Measurements from ENCODE around the gene CEP68.

CEP68 gene

DNA sequence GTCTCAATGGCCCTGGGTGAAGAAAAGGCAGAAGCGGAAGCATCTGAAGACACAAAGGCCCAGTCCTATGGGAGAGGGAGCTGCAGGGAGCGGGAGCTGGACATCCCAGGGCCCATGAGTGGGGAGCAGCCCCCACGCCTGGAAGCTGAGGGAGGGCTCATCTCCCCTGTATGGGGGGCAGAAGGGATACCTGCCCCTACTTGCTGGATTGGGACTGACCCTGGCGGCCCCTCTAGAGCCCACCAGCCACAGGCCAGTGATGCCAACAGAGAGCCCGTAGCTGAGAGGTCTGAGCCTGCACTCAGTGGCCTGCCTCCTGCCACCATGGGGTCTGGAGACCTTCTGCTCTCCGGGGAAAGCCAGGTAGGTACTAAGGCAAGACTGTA lies 13.2 kb downstream of the CEP68 start:
- H3K4me3 ChIP-seq (ENCODE audit: low read length) = no peak overlapping the region
- no peak overlapping the region for H3K27ac ChIP-seq (ENCODE audit: low read depth, low read length)
- no peak overlapping the region for H3K9ac ChIP-seq (ENCODE audit: low read length)
- H3K36me3 ChIP-seq (ENCODE audit: control insufficient read depth, insufficient read depth, low read length) = peaks cover 22% of the 10 kb centered on the region
- H3K27me3 ChIP-seq (ENCODE audit: control insufficient read depth, insufficient read depth, low read length) = no peaks in the 10 kb centered on the region
- H3K4me1 ChIP-seq (ENCODE audit: control insufficient read depth, insufficient read depth, low read length) = peaks cover 21% of the 10 kb centered on the region

DNA sequence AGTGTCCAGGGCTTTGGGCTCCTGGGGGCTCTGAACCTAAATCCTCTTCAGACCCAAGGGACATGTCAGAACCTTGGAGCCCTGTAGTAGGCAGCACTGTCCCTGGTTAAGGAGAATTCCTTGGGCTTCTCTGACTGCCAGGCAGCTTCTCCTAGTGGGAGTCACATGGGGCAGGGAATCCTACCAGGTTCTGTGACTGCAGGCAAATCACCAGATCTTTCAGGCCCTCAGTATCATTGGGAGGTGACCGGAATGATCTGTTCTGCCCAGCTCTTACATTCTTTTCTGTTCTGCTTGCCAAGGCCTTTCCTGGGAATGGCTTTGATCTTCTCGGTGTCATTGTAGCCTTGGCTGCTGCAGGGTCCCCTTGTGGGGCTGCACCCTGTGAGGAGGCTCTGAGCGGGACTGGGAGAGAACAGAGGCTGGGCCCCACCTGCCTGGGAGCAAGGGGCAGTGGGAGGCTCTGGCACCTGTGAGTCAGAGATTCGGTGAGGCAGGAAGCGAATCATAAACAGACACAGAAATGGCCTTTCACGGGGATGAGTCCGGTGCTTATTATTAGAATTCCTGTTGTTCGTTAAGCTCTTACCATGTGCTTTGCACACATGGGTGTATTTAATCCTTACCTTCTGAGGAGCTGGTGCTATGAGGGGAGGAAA lies 14.1 kb downstream of the CEP68 start:
- Histone ChIP-seq H3K9ac (ENCODE audit: low read length) (no peak overlapping the region), H3K36me3 (ENCODE audit: control insufficient read depth, insufficient read depth, low read length) (peaks cover 22% of the 10 kb centered on the region), H3K4me3 (ENCODE audit: low read length) (no peak overlapping the region), H3K4me1 (ENCODE audit: control insufficient read depth, insufficient read depth, low read length) (peaks cover 16% of the 10 kb centered on the region), H3K27me3 (ENCODE audit: control insufficient read depth, insufficient read depth, low read length) (no peaks in the 10 kb centered on the region), H3K27ac (ENCODE audit: low read depth, low read length) (no peak overlapping the region)

DNA sequence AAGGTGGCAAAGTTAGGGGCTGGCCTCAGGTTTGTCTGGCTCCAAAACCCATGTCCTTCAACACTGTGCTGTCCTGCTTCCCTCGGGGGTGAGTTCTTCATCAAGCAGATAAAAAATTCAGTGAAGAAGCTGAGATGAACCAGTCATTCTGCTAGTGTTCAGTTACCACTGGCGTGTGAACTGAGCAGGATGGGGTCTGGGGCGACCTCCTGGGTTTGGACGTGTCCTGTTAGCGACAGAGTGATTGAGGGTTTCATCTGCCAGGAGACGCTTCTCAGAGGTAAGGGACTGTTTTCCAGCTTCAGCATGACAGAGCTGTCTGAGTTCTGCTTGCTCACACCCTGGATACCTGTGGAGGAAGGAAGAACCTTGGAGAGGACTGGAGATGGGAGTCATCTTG lies 14.6 kb downstream of the CEP68 start:
- H3K27ac ChIP-seq (ENCODE audit: low read depth, low read length) = no peak overlapping the region
- peaks cover 20% of the 10 kb centered on the region for H3K4me1 ChIP-seq (ENCODE audit: control insufficient read depth, insufficient read depth, low read length)

DNA sequence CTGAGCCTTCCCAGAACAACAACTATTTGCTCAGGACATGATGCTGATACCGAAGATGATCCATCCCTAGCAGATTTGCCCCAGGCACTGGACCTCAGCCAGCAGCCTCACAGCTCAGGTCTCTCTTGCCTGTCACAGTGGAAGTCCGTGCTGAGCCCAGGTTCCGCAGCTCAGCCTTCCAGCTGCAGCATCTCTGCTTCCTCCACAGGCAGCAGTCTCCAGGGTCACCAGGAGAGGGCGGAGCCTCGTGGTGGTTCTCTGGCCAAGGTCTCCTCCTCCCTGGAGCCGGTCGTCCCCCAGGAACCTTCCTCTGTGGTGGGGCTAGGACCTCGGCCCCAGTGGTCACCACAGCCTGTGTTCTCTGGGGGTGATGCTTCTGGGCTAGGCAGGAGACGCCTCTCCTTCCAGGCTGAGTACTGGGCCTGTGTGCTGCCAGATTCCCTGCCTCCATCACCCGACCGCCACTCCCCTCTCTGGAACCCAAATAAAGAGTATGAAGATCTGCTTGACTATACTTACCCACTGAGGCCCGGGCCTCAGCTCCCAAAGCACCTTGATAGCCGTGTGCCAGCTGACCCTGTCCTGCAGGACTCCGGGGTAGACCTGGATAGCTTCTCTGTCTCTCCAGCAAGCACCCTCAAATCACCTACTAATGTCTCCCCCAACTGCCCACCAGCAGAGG lies 15.4 kb downstream of the CEP68 start:
- no peak overlapping the region for H3K9ac ChIP-seq (ENCODE audit: low read length)
- H3K4me1 ChIP-seq (ENCODE audit: control insufficient read depth, insufficient read depth, low read length) = peaks cover 26% of the 10 kb centered on the region
- no peak overlapping the region for H3K27ac ChIP-seq (ENCODE audit: low read depth, low read length)
- H3K36me3 ChIP-seq (ENCODE audit: control insufficient read depth, insufficient read depth, low read length) = peaks cover 27% of the 10 kb centered on the region
- no peak overlapping the region for H3K4me3 ChIP-seq (ENCODE audit: low read length)
- H3K27me3 ChIP-seq (ENCODE audit: control insufficient read depth, insufficient read depth, low read length) = no peaks in the 10 kb centered on the region

More for the DNA sequence above, 14.6 kb downstream of the CEP68 start:
- no peak overlapping the region for H3K4me3 ChIP-seq (ENCODE audit: low read length)
- H3K9ac ChIP-seq (ENCODE audit: low read length) = no peak overlapping the region
- no peaks in the 10 kb centered on the region for H3K27me3 ChIP-seq (ENCODE audit: control insufficient read depth, insufficient read depth, low read length)
- H3K36me3 ChIP-seq (ENCODE audit: control insufficient read depth, insufficient read depth, low read length) = peaks cover 22% of the 10 kb centered on the region

DNA sequence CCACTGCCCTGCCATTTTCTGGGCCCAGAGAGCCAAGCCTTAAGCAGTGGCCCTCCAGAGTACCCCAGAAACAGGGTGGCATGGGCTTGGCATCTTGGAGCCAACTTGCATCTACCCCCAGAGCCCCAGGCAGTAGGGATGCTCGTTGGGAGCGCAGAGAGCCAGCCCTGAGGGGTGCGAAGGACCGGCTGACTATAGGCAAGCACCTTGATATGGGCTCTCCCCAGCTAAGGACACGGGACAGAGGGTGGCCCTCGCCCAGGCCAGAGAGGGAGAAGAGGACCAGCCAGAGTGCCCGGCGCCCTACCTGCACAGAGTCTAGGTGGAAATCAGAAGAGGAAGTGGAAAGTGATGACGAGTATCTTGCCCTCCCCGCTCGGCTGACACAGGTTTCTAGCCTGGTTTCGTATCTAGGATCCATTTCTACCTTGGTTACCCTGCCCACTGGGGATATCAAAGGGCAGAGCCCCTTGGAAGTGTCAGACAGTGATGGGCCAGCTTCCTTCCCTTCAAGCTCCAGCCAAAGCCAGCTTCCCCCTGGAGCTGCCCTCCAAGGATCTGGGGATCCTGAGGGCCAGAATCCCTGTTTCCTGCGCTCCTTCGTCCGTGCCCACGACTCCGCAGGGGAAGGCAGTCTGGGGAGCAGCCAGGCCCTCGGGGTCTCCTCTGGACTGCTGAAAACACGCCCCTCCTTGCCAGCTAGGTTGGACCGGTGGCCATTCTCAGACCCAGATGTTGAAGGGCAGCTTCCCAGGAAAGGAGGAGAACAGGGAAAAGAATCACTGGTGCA lies 16.2 kb downstream of the CEP68 start:
- no peak overlapping the region for H3K27ac ChIP-seq (ENCODE audit: low read depth, low read length)
- no peak overlapping the region for H3K9ac ChIP-seq (ENCODE audit: low read length)
- peaks cover 27% of the 10 kb centered on the region for H3K36me3 ChIP-seq (ENCODE audit: control insufficient read depth, insufficient read depth, low read length)
- no peaks in the 10 kb centered on the region for H3K27me3 ChIP-seq (ENCODE audit: control insufficient read depth, insufficient read depth, low read length)
- peaks cover 26% of the 10 kb centered on the region for H3K4me1 ChIP-seq (ENCODE audit: control insufficient read depth, insufficient read depth, low read length)
- no peak overlapping the region for H3K4me3 ChIP-seq (ENCODE audit: low read length)

DNA sequence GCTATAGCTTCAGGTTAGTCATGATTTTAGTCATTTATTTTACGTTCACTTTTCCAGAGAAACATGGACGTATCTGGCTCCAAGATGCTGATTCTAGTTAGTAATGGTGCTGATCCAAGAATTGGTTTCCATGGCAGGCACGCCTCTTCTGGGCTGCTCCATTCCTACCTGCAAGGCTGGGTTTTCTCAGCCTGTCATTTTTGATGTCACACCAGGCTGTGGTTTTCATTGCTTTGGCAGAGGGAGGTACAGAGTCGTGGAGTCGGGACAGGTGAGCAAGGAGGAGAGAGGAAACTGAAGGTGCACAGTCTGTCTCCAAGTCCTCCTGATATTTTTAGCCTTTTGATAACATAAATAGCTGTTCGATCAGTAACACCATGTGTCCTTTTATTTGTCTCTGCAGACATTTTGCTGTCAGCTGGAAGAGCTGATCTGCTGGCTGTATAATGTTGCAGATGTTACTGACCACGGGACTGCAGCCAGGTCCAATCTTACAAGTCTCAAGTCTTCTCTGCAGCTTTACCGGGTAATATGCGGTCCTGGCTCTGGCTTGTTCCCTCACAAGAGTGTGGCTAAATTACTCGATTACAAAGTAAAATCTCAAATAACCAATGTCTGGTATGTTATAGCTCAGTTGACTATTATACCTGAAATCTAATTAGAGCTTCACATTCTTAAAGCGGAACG lies 17.8 kb downstream of the CEP68 start:
- H3K27ac ChIP-seq (ENCODE audit: low read depth, low read length) = no peak overlapping the region
- peaks cover 31% of the 10 kb centered on the region for H3K36me3 ChIP-seq (ENCODE audit: control insufficient read depth, insufficient read depth, low read length)
- peaks cover 26% of the 10 kb centered on the region for H3K4me1 ChIP-seq (ENCODE audit: control insufficient read depth, insufficient read depth, low read length)
- H3K27me3 ChIP-seq (ENCODE audit: control insufficient read depth, insufficient read depth, low read length) = no peaks in the 10 kb centered on the region
- no peak overlapping the region for H3K4me3 ChIP-seq (ENCODE audit: low read length)
- no peak overlapping the region for H3K9ac ChIP-seq (ENCODE audit: low read length)

DNA sequence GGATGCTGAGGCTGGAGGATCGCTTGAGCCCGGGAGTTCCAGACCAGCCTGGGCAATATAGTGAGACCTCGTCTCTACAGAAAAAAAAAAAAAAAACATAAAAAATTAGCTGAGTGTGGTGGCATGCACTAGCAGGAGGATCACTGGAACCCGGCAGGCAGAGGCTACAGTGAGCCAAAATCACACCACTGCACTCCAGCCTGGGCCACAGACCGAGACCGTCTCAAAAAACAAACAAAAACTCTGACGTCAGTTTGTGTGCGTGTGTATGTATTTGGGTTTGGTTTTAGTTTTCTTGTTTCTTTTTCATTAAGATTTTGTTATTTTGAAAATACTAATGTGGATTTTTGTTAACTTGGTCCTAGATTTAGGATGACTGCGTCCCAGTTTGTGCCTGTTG lies 19.0 kb downstream of the CEP68 start:
- no peak overlapping the region for H3K4me3 ChIP-seq (ENCODE audit: low read length)
- peaks cover 35% of the 10 kb centered on the region for H3K36me3 ChIP-seq (ENCODE audit: control insufficient read depth, insufficient read depth, low read length)
- H3K27ac ChIP-seq (ENCODE audit: low read depth, low read length) = peak overlapping the region; percentile 56
- no peaks in the 10 kb centered on the region for H3K27me3 ChIP-seq (ENCODE audit: control insufficient read depth, insufficient read depth, low read length)
- H3K4me1 ChIP-seq (ENCODE audit: control insufficient read depth, insufficient read depth, low read length) = peaks cover 17% of the 10 kb centered on the region
- H3K9ac ChIP-seq (ENCODE audit: low read length) = no peak overlapping the region

DNA sequence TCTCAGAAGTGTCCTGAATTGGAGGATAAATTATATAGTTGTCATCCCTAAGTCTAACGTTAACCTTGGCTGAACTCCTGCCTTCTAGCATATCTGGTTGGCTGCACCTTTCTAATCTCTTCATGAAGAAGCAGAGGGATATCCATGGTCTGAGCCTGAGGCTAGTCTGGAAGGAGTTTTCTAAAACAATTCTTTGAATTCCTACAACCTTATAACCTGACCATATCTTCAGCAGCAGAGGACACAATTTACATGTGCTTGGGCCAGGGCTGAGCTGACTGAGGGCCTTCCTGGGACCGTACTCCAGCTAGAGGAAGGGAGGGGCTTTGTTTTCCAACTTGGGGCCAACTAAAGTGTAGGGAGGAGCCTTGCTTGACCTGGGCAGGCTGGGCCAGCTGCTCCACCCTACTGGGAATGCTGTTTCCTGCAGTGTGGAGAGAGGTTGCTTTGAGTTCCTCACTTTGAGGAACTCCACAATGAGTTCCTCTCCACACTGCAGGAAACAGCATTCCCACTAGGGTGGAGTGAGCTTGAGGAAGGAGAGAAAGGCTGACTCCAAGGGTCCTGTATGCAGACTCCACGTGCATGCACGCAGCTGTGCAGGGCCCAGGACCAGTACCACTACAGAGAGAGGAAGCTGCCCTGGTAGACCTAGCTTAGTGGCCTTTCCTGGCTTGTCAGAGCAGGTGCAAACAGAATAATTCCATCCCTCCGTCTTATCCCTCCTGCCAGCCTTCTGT lies 19.6 kb downstream of the CEP68 start:
- Histone ChIP-seq H3K36me3 (ENCODE audit: control insufficient read depth, insufficient read depth, low read length) (peaks cover 35% of the 10 kb centered on the region), H3K27ac (ENCODE audit: low read depth, low read length) (peak overlapping the region; percentile 56), H3K4me1 (ENCODE audit: control insufficient read depth, insufficient read depth, low read length) (peaks cover 12% of the 10 kb centered on the region), H3K27me3 (ENCODE audit: control insufficient read depth, insufficient read depth, low read length) (no peaks in the 10 kb centered on the region), H3K4me3 (ENCODE audit: low read length) (peak overlapping the region; percentile 31), H3K9ac (ENCODE audit: low read length) (peak overlapping the region; percentile 33)

DNA sequence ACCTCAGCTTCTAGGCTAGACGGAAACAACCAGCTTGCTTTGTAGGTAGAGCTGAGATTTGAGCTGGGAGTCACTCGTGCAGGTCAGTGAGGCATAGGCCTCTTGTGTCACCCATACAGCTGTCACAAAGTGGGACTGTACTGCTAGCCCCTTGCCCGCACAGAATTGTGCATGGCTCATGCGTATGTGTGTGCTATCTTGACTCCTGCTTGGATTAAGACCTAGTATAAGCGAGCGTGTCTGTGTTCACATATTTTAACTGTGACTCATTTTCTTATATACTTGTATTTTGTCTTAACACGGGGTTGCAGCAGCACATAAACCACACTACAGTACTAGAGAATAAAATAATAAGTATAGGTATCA lies 20.1 kb downstream of the CEP68 start:
- H3K36me3 ChIP-seq (ENCODE audit: control insufficient read depth, insufficient read depth, low read length) = peaks cover 30% of the 10 kb centered on the region
- no peaks in the 10 kb centered on the region for H3K27me3 ChIP-seq (ENCODE audit: control insufficient read depth, insufficient read depth, low read length)
- peaks cover 12% of the 10 kb centered on the region for H3K4me1 ChIP-seq (ENCODE audit: control insufficient read depth, insufficient read depth, low read length)
- peak overlapping the region; percentile 33 for H3K9ac ChIP-seq (ENCODE audit: low read length)
- peak overlapping the region; percentile 31 for H3K4me3 ChIP-seq (ENCODE audit: low read length)
- peak overlapping the region; percentile 56 for H3K27ac ChIP-seq (ENCODE audit: low read depth, low read length)

DNA sequence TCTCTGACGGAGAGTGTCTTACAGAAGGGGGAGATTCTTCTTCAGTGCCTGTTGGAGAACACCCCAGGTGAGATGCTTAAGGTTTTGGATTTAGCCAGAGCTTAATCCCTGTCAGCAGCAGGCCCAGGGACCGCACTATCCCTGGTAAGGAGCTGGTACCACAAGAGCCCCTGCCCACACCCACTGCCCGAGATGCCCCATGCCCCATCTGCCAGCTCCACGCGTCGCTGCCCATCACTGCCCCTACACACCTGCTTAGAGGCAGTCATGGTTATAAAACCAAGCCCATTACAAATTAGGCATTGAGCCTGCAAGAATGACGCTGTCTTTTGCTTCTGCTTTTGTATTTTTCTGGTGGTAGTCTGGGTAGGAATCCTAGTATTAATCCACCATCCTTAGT lies 21.7 kb downstream of the CEP68 start:
- Histone ChIP-seq H3K9ac (ENCODE audit: low read length) (no peak overlapping the region), H3K4me1 (ENCODE audit: control insufficient read depth, insufficient read depth, low read length) (peaks cover 12% of the 10 kb centered on the region), H3K4me3 (ENCODE audit: low read length) (no peak overlapping the region), H3K36me3 (ENCODE audit: control insufficient read depth, insufficient read depth, low read length) (peaks cover 30% of the 10 kb centered on the region), H3K27me3 (ENCODE audit: control insufficient read depth, insufficient read depth, low read length) (no peaks in the 10 kb centered on the region), H3K27ac (ENCODE audit: low read depth, low read length) (no peak overlapping the region)

DNA sequence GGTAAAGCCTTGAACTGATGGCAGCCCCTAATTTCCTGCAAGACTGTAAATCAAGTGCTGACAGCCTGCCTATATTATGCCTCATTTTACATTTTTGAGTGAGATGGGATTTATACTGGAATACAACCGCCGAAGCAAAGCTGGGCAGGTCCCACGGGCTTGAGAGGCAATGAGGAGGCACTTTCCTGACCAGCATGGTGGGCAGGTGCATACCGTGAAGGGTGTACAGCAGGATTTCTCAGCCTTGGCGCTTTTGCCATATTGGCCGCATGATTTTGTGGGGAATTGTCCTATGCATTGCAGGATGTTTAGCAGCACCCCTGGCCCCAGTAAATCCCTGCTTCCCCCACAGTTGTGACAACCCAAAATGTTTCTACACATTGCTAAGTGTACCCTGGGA lies 22.8 kb downstream of the CEP68 start:
- no peaks in the 10 kb centered on the region for H3K27me3 ChIP-seq (ENCODE audit: control insufficient read depth, insufficient read depth, low read length)
- H3K9ac ChIP-seq (ENCODE audit: low read length) = no peak overlapping the region
- no peak overlapping the region for H3K4me3 ChIP-seq (ENCODE audit: low read length)
- no peak overlapping the region for H3K27ac ChIP-seq (ENCODE audit: low read depth, low read length)
- H3K4me1 ChIP-seq (ENCODE audit: control insufficient read depth, insufficient read depth, low read length) = peaks cover 12% of the 10 kb centered on the region
- peaks cover 25% of the 10 kb centered on the region for H3K36me3 ChIP-seq (ENCODE audit: control insufficient read depth, insufficient read depth, low read length)
